UCSD-AML1 (cell line): ENCODE measurements around the gene GABRB1.

Source experiments
- DNase-seq: peaks from one replicate; lab custom pipeline; 2025; ENCODE audit not compliant: unreplicated experiment; lab: John Stamatoyannopoulos, UW

GABRB1 gene

DNA sequence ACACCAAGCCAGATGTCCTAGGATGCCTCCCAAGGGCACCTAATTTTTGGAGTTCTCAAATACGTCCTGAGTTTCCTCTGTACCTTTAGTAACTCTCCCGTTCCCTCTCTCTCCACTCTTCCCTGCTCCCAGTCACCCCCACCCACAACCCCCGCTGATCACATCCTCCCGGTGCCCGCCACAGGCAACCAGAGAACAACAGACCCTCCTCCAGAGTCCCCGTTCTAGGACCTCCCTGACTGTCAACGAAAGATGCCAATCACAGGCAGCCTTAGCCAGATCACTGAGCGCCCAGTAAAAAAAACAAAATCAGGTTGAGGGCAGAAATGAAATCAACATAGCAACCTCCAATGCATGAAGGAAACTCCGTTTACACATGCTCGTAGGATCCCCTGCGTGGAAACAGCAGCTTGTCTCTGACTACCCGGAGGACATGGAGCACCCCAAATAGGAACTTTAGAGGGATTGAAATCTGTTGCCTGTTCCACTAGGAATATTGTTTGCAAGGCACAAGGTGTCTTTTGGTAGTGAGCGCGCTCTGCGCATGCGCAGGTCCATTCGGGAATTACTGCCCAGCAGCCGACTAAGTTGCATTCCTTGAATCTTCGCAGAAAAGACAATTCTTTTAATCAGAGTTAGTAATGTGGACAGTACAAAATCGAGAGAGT is at the start of gene GABRB1:
TSS of gene GABRB1 (plus strand) at position 557 of the 668 bp plus-strand sequence.
- no peak for DNase-seq

DNA sequence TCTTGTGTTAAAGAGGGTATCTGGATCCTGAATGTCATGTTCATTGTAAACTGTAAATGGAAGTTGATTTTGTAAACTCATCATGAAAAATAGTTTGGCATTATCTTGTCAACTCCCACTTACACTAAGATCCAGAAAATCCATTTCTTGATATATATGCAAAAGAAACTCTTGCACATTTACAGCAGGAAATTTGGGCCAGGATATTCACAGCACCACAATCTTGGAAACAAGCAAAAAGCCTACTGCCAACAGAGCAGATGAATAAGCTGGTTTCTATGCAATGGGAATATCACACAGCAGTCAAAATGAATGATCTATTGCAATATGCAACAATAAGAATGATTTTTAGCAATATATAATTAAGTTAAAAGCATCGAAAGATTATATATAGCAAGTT is 46.6 kb upstream of the GABRB1 start:
- no peak for DNase-seq

GRCh38 chr4:46986922-46987638 is 44.3 kb upstream of the GABRB1 start:
- no peak for DNase-seq

- no peak for DNase-seq
These were observed 39.0 kb upstream of the GABRB1 start for GRCh38 chr4:46992338-46992737.

- peak; percentile 5 for DNase-seq
These were observed 38.0 kb upstream of the GABRB1 start, which contains the start of gene GABRA4 for GRCh38 chr4:46993075-46994006. Gene GABRA4, minus strand, starts transcription at chr4:46993581. Its CDS starts 157 bp downstream, at chr4:46993424.

DNA sequence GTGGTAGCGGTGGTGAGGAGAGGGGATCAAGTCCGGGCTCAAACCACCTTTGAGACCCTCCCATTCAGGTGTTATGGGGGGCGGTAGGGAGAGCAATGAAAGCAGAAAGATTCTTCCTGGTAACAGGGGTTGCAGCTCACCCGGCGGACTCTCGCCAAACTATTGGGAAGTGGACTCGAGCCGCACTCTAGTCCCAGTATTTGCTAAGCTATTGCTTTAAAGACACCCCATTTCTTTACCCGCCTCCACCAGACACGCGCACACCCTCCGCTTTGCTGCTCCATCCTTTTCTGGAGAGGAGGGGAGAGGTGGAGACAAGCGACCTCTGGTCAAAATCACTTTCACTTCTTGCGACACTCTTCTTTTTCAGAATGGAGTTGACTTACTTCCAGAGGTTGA is 37.4 kb upstream of the GABRB1 start:
- no peak for DNase-seq

GRCh38 chr4:46999566-46999965 is 31.8 kb upstream of the GABRB1 start:
- no peak for DNase-seq

GRCh38 chr4:47000406-47000805 is 31.0 kb upstream of the GABRB1 start:
- DNase-seq: no peak

- DNase-seq: no peak
These were observed 28.8 kb upstream of the GABRB1 start for GRCh38 chr4:47002580-47002979.

DNA sequence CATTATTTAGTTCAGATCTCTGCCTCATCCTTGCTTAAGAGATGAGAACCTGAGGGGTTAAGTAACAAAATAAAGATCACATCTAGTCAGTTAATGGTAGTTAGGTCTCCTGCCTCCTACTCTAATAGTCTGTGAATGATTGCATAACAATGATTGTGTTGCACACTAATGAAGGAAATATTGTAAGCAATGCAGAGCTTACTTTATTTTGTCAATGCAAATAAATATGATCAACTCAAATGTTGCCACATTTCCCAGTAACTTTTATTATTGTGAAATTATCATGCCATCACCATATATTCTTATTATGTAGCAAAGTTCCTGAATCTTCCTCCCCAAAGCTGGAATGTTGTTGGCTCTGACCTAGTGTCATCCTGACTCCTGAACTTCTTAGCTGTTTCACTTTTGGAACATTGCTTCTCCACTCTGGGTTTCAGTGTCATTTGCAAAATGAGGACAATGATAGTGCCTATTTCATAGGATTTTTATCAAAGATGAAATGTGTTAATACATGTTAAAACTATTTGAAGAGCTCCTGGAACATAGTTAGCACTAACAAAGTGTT is 20.9 kb upstream of the GABRB1 start:
- no peak for DNase-seq

DNA sequence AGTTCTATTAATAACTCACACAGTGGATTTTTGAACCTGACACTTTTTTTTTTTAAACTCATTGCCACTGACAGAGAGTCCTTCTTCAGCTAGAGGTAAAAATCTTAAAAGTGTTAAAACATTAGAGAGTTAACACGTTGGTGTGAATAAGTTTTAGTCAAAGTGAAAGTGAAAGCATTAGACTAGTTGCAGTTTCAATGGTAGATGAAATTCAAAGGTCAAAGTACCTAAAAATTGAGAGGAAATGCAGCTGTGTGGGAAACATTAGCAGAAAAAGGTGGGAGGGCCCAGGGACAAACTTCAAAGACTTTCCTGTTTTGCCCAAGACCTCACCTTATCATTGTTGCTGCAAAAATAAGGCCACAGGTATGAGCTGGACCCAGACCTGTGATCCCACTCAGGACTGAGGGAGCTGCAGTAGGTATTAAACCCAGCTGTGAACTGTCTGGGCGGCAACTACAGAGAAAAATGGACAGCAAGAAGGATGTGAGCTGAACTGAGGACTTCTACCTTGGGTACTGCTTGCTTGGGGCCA is 20.4 kb upstream of the GABRB1 start:
- peak; percentile 5 for DNase-seq

DNA sequence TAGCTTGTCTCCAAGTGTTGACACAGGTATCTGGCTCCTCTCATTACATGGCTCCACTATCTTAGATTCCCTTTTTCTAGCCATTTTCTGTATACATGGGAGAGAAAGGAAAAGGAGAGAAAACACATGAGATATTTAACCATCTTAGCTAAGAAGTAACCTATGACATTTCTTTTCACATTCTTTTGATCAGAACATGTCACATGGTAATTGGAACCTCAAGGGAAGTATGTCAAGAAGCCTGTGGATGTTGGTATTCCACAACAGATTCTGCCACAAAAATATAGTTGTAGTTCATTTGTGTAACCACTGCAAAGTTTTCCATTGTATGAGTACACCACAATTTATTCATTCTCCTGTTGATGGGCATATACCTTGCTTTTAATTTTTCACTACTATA is 18.7 kb upstream of the GABRB1 start:
- no peak for DNase-seq

- no peak for DNase-seq
These were observed 18.0 kb upstream of the GABRB1 start for GRCh38 chr4:47013373-47013772.

DNA sequence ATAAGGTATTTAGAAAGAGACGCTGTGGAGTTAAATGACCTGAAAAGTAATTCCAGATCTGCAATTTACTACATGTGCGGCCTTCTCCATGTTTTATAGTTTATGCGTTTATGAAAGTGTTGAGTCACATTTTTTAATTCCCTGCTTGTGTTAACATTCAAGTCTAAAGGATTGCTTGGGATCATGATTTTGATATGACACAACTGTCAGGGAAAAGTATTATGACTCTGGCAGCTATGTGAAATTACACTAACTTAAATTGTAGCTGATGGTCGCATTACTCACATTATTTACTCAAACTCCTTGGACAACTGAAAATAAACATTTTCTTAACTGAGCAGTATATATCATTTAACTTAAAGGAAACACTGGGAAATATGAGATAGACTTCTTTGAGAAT is 14.3 kb upstream of the GABRB1 start:
- no peak for DNase-seq

DNA sequence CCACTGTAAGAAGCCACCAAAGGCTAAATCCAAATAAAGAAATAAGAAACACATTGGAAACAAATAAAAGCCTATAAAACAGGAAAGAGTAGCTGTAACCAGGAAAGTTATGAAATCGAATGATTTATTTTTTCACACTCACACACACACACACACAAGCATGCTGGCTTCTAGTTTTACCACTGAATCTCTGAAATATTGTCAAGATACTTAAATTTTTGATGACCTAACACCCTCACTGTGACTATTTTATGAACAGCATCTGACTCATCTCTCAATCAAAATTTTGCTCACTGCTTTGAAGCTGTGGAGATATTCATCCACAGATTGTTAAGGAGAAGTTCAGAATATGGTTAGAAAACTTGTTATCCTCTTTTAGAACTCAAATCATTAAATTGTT is 13.9 kb upstream of the GABRB1 start:
- DNase-seq: no peak

GRCh38 chr4:47031751-47032404 is 511 bp downstream of the GABRB1 start:
- DNase-seq: no peak

GRCh38 chr4:47032405-47033106 is 1.2 kb downstream of the GABRB1 start:
- DNase-seq: peak; percentile 23

- DNase-seq: no peak
These were observed 6.9 kb downstream of the GABRB1 start for GRCh38 chr4:47038263-47038662.

GRCh38 chr4:47040828-47041227 is 9.5 kb downstream of the GABRB1 start:
- no peak for DNase-seq

GRCh38 chr4:47043821-47044220 is 12.5 kb downstream of the GABRB1 start:
- DNase-seq: no peak
